Prostate gland (tissue), 2 donors: ENCODE measurements around the gene NUP210.

ENCODE experiments used
- CTCF ChIP-seq, 4 experiments: fragments of 200-600 bp in 2 of 4; fragments of 450-650 bp in 2 of 4; sonication (generic) in 2 of 4; IDR thresholded peaks; 1 replicate in 3 of 4; 2 replicates in 1 of 4; pipeline ENCODE4 v1.5.1; 2016 to 2019; ENCODE audit warnings: antibody characterized with exemption in 4 of 4, mild to moderate bottlenecking in 2 of 4, moderate library complexity in 2 of 4
- POLR2A ChIP-seq: fragments of 450-650 bp; IDR thresholded peaks from one replicate; pipeline ENCODE4 v1.6.1; 2016; ENCODE audit warnings: antibody characterized with exemption, mild to moderate bottlenecking
- POLR2AphosphoS5 ChIP-seq: sonication (generic); formaldehyde crosslinking; IDR thresholded peaks from one replicate; pipeline ENCODE4 v1.6.1; 2017; ENCODE audit warnings: antibody characterized with exemption

- TF ChIP-seq CTCF (IDR thresholded peaks at IDR 0.05) = no peak
- TF ChIP-seq POLR2A = no peak
- no peak for TF ChIP-seq POLR2AphosphoS5
These were observed 153.3 kb downstream of the NUP210 start for GRCh38 chr3:13266651-13267362.
